Stomach smooth muscle (tissue), 2 donors: ENCODE data around the gene CST11.

ENCODE experiments used
- H3K27ac ChIP-seq: one replicate; pipeline ENCODE4 v1.7.0; 2013; ENCODE audit warnings: mild to moderate bottlenecking, low read length, inconsistent platforms
- H3K27me3 ChIP-seq, 2 donors: one replicate each; pipeline ENCODE4 v1.7.0; 2013; ENCODE audit warnings: low read length in 2 of 2; ENCODE audit not compliant: insufficient read depth in 2 of 2, control insufficient read depth in 1 of 2
- H3K36me3 ChIP-seq, 2 donors: one replicate each; pipeline ENCODE4 v1.7.0; 2013; ENCODE audit warnings: low read length in 2 of 2; ENCODE audit not compliant: control insufficient read depth in 2 of 2, insufficient read depth in 2 of 2
- H3K4me1 ChIP-seq: one replicate; pipeline ENCODE4 v1.7.0; 2013; ENCODE audit warnings: low read length; ENCODE audit not compliant: control insufficient read depth, insufficient read depth
- H3K4me3 ChIP-seq, 2 donors: one replicate each; pipeline ENCODE4 v1.7.0; 2013; ENCODE audit warnings: low read length in 2 of 2
- H3K9ac ChIP-seq, 2 donors: one replicate each; pipeline ENCODE4 v1.7.0; 2013; ENCODE audit warnings: low read length in 2 of 2, mild to moderate bottlenecking in 1 of 2
- H3K9me3 ChIP-seq, 2 donors: one replicate each; pipeline ENCODE4 v1.7.0; 2013; ENCODE audit warnings: low read length in 2 of 2; ENCODE audit not compliant: control insufficient read depth in 2 of 2
- donor health status: healthy.
- donor health status: Pancreatic carcinoma.

The CST11 gene

DNA sequence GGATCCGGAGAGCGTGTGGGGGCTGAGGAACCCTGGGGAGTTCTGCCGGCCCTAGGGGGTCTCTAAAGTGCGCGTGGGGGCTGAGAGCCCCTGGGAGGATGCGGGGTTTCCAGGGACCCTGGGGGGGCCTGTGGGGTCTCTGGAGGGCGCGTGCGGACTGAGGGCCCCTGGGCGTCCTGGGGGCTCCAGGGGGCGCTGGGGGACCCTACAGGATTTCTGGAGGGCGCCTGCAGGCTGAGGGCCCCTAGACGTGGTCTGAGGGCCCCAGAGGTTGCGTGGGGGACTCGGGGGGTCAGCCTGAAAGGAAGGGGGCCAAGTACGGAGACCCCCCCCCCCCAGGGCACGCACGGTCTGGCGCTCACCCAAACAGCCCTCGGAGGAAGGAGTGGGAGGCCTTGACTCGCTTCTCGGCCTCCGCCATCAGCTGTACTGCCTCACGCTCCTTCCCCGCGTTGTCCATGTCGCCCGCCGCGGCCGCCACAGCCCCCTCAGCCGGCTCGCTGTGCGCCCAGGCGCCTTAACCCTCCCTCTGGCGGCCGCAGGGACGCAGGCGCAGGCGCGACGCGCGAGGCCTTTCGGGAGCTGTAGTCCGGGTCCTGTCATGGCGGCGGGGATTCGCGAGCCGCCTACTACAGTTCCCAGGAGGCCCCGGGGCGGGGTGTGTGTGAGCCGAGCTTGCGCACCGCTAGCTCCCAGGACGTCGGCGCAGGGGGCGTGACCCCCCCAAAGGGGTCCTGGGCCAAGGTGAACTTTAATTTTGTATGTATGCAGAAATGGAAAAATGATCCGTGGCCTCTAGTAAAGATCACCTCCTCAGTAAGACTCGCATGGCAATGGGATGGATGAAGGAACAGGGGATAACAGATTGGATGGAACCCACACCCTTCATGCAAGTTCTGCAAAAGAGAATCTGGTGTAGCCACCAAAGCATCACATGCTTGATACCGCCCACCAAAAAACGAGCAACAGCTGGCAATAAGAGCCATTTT, 31.4 kb downstream of the CST11 start, which contains the start of gene NAPB:
NAPB (minus strand) TSS at position 546 of the 989 bp plus-strand sequence; CDS start at position 460, 86 bp downstream.
- Histone ChIP-seq H3K27ac (peak within 1 kb of the TSS; percentile 59), H3K27me3 (peaks cover 0 to 6% of the 10 kb centered on the region in 2 donors), H3K36me3 (no peaks in the 10 kb centered on the region), H3K4me3 (peak within 1 kb of the TSS; percentile 86 to 91), H3K9me3 (no peaks in the 10 kb centered on the region), H3K4me1 (no peaks in the 10 kb centered on the region), H3K9ac (peak within 1 kb of the TSS; percentile 83 to 89)

DNA sequence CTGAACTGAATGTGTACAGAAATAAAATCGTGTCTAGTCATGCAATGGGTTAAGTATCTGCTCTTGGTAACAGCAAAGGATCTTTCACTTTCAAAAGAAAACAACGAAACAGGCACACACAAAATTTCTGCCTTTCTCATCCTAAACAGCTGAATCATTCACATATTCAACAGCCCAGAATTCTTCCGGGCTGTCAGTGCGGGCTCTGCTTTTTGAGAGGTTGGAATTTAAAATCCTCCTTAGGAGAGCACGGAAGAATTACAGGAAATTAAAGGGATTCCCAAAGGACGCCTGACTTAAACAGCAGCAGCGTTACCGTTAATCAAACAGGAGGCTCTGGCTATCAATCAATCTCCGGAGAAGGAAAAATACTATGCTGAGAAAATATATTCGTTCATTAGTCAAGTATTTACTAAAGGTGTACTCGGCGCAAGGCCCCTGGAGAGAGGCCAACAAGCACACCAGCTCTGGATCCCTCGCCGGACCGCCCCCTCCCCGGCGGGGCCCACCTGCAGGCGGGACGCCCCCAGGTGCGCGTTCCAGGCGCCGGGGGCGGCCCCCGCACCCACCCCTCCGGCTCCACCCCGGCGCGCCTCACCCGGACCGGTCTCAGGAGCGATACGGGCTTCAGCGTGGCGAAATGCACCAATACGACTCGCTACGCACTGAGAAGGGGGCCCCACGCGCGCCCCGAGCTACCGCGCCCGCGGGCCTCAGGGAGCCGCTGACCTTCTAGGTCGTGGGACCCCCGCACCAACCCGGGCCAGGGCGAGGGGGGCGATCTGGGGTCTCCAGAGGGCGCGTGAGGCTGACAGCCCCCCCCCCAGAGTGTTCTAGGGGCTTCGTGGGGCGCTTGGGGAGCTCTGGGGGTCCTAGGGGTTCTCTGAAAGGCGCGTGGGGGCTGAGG, 32.4 kb downstream of the CST11 start:
- Histone ChIP-seq H3K9me3 (no peaks in the 10 kb centered on the region), H3K27me3 (peaks cover 0 to 6% of the 10 kb centered on the region in 2 donors), H3K36me3 (no peaks in the 10 kb centered on the region), H3K4me1 (no peaks in the 10 kb centered on the region), H3K9ac (peak overlapping the region; percentile 83 to 89), H3K4me3 (peak overlapping the region; percentile 86 to 91), H3K27ac (peak overlapping the region; percentile 59)

DNA sequence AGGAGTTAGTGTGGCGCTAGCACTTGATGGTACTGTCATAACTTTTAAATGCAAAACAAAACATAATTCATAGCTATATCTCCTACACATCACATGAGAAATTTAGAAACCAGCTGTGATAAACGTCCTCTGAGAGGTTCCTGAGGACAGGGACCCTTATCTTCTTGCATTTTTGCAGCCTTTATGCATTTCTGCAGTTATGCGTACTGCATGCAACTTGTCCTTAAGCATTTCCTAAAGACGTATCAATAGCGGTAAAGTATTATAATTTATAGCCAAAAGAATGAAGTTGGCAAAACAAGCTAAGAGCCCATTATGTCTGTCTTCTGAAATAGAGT, 33.0 kb downstream of the CST11 start:
- Histone ChIP-seq H3K9ac (peak overlapping the region; percentile 83 to 89), H3K36me3 (no peaks in the 10 kb centered on the region), H3K4me1 (no peaks in the 10 kb centered on the region), H3K9me3 (no peaks in the 10 kb centered on the region), H3K27ac (no peak overlapping the region), H3K27me3 (no peaks in the 10 kb centered on the region), H3K4me3 (peak overlapping the region; percentile 86 to 91)

DNA sequence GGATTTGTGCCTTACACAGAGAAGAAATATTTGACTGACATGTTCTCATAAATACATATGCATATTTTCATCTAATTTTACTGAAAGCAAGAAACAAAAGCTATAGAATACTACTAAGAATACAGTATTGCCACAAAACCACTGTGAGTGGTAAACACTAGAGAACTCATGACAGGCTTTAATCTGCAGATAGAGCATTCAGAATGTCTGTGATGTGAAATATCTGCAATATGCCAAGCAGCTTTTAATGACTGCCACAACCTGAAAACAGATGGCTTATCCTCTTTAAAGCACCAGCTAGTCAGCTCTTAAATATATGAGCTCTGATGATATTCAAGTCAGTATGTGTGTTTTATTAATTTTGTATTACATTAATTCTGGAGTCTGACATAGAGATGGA, 34.8 kb downstream of the CST11 start:
- Histone ChIP-seq H3K4me1 (no peaks in the 10 kb centered on the region), H3K36me3 (no peaks in the 10 kb centered on the region), H3K9ac (no peak overlapping the region), H3K27me3 (no peaks in the 10 kb centered on the region), H3K27ac (no peak overlapping the region), H3K4me3 (no peak overlapping the region), H3K9me3 (no peaks in the 10 kb centered on the region)

GRCh38 chr20:23415959-23416583, 36.6 kb downstream of the CST11 start:
- Histone ChIP-seq H3K4me1 (no peaks in the 10 kb centered on the region), H3K9me3 (no peaks in the 10 kb centered on the region), H3K27ac (no peak overlapping the region), H3K4me3 (no peak overlapping the region), H3K36me3 (no peaks in the 10 kb centered on the region), H3K9ac (no peak overlapping the region), H3K27me3 (no peaks in the 10 kb centered on the region)

DNA sequence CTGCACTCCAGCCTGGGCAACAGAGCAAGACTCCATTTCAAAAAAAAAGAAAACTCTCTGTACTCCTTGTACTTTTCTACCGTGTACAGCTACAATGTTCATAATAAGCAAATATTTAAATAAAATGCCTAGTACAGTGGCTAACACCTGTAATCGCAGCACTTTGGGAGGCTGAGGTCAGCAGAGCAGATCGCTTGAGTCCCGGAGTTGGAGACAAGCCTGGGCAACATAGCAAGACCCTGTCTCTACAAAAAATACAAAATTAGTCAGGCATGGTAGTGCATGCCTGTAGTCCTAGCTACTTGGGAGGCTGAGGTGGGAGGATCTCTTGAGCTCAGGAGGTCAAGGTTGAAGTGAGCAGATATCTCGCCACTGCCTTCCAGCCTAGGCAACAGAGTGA, 37.1 kb downstream of the CST11 start:
- no peak overlapping the region for H3K9ac ChIP-seq

DNA sequence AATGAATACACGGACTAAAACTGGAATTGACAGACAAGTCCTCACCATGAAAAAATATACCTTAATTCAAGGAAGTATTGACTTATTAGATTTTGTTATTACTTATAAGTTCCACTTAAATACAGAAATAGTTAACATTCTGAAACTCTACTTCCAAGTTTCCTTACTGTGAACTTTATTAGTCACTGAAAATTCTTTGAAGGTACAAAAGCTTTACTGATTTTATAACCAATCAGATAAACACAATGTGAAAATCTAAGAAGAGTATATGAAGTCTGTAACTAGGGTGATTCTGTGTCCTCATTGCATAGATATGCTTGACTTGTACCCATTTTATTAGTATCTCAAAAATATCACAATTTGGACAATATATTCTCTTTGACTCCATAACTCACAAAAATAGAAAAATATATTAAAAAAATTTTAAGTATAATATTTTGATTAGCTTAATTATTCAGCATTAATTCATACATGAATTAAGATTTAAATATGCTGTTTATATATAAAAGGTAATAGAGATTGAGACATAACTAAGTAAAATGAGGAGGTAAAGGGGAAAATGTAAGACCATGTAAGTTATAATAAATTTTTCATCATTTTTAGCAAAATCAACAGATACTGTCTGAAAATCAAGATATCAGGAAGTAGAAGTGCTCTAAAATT, 38.0 kb downstream of the CST11 start:
- Histone ChIP-seq H3K36me3 (no peaks in the 10 kb centered on the region), H3K9ac (no peak overlapping the region), H3K4me1 (no peaks in the 10 kb centered on the region), H3K27me3 (no peaks in the 10 kb centered on the region), H3K9me3 (no peaks in the 10 kb centered on the region), H3K4me3 (no peak overlapping the region), H3K27ac (no peak overlapping the region)

More for the DNA sequence above, 37.1 kb downstream of the CST11 start:
- Histone ChIP-seq H3K27me3 (no peaks in the 10 kb centered on the region), H3K4me3 (no peak overlapping the region), H3K27ac (no peak overlapping the region), H3K9me3 (no peaks in the 10 kb centered on the region), H3K4me1 (no peaks in the 10 kb centered on the region), H3K36me3 (no peaks in the 10 kb centered on the region)

DNA sequence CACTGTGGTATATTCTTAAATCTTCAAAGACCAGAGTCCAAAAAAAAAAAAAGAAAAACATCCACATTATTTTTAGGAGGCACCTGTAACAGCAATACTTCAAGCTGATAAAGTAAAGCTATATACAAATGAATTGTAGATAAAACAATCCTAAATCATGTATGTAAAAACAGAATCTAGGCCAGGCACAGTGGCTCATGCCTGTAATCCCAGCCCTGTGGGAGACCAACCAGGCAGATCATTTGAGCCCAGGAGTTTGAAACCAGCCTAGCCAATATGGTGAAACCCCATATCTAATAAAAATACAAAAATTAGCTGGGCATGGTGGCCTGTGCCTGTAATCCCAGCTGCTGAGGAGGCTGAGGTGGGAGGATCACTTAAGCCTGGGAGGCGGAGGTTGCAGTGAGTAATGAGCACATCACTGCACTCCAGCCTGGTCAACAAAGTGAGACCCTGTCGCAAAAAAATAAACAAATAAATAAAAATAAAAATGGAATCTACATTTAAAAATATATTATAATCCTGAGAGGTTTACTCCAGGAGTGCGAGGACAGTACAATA, 38.7 kb downstream of the CST11 start:
- H3K36me3 ChIP-seq: no peaks in the 10 kb centered on the region
- H3K27ac ChIP-seq: no peak overlapping the region
- H3K4me3 ChIP-seq: no peak overlapping the region
- H3K4me1 ChIP-seq: no peaks in the 10 kb centered on the region
- H3K9me3 ChIP-seq: no peaks in the 10 kb centered on the region
- H3K9ac ChIP-seq: no peak overlapping the region
- no peaks in the 10 kb centered on the region for H3K27me3 ChIP-seq

DNA sequence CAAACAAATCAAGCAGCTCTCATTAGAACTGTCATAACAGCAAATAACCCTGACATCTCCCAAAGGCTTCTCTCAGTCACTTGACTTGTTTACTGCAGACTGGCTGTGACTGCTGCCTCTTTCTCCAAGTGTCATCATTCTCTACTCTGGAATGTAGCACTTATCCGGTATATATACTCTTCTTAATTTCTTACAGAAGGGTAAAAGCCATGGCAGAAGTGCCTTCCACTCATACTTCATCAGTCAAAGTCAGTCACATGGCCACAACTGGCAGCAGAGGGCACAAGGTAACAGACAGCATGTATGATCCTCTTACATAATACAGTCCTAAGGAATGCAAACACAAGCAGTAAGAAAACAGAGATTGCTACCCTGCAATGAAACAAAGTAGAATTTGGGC, 40.6 kb downstream of the CST11 start:
- H3K9me3 ChIP-seq: no peaks in the 10 kb centered on the region
- H3K9ac ChIP-seq: no peak overlapping the region
- H3K4me1 ChIP-seq: no peaks in the 10 kb centered on the region
- H3K27me3 ChIP-seq: no peaks in the 10 kb centered on the region
- no peaks in the 10 kb centered on the region for H3K36me3 ChIP-seq
- no peak overlapping the region for H3K27ac ChIP-seq
- no peak overlapping the region for H3K4me3 ChIP-seq
